DMS153 treated with DMSO at 0.1 percent for 48 hours (cell line): ENCODE measurements around the gene NR3C2.
"Not testable (repeated sequence)": the region's sequence is repeated elsewhere in the genome, so short reads cannot be mapped to it uniquely, and the experiment has no call there.

Source experiments
- DNase-seq: peaks from one replicate; lab custom pipeline; 2025; ENCODE audit not compliant: unreplicated experiment; lab: John Stamatoyannopoulos, UW

The NR3C2 gene

DNA sequence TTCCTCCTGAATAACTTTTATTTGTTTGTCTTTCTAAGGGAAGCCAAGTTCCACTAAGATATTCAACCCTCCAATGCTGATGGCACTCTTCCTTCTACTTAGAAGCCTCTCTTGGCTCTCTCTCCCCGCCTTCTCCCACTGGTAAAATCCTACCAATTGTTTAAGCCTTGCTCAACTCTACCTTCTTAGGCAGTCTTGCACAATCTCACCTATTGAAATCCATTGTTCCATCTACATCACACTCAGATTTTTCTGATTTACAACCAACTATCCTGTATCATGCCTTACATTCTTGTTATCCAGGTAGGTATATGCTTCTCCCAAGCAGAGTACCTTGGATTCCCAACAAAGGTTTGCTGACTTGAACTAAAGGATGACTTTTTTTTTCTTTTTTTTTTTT is 69.1 kb downstream of the NR3C2 start:
- no peak for DNase-seq

- DNase-seq, result no peak
Measured at GRCh38 chr4:148369919-148370318, 72.3 kb downstream of the NR3C2 start.

- no peak for DNase-seq
Measured at GRCh38 chr4:148367756-148368155, 74.5 kb downstream of the NR3C2 start.

GRCh38 chr4:148366251-148366650 is 76.0 kb downstream of the NR3C2 start:
- no peak for DNase-seq

DNA sequence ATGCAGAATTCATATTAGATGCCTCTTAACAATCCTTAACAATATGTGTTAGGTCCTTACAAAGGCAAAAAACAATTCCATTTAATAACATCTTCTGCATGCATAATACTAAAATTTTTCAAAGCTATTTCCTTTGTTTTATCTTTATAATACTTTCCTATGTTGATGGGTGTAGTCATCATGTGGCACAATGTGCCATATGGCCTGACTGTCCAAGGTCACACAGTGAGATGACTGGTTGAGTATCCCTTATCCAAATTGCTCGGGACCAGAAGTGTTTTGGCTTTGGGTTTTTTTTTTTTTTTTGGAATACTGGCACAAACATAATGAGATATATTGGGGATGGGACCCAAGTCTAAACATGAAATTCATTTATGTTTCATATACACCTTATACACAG is 77.7 kb downstream of the NR3C2 start:
- no peak for DNase-seq

DNA sequence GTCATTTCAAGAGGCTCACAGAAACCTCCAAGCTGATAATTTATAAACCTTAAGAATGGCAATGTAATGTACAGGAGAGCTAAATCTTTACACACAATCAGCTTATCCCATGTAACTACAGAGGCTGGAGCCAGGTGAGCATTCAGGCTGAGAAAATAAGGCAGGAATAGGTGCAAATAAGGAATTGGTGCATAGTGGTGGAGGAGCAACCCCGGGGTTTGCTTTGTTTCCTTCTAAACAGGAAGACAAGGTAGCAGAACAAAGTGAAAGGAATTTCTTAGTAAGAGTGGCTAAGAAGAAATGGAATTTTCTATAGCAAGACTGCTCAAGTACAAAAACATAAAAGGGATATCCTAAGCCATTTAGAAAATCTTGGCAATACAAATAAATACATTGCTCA is 82.4 kb downstream of the NR3C2 start:
- no peak for DNase-seq

GRCh38 chr4:148355442-148356123 is 86.6 kb downstream of the NR3C2 start:
- DNase-seq, result no peak

DNA sequence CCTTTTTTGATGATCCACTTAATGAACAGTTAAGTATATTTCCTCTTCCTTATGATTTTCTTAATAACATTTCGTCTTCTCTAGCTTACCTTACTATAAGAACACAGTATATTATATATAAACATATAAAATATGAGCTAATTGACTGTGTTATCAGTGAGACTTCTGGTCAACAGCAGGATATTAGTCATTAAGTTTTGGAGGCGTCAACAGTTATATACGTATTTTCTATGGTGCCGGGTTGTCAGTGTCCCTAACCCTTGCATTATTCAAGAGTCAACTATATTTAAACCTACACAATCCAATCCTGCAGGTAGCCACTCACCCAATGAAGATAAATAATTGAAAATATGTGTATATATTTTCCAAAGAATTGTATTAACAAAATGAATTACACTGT is 88.0 kb downstream of the NR3C2 start:
- DNase-seq, result no peak

- DNase-seq, result no peak
Measured at GRCh38 chr4:148353571-148353970, 88.6 kb downstream of the NR3C2 start.

GRCh38 chr4:148349153-148349552 is 93.1 kb downstream of the NR3C2 start:
- no peak for DNase-seq

DNA sequence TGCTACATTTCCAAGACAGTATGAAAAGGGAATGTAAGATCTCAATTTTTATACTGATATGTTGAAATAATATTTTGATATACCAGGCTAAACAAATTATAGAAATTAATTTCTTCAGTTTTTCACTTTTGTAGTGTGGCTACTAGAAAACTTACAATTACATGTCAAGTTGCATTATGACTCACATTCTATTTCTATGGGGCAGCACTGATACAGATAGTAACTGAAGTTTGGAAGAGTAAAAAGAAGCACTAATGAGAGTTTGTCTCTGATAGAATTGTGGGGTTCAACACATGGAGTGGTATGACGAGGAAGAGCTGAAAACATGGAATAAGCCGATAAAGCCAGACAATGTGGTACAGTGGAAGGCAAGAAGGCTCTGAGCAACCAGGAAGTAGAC is 95.6 kb downstream of the NR3C2 start:
- DNase-seq, result no peak

GRCh38 chr4:148345509-148345908 is 96.7 kb downstream of the NR3C2 start:
- no peak for DNase-seq

GRCh38 chr4:148344941-148345340 is 97.3 kb downstream of the NR3C2 start:
- no peak for DNase-seq

DNA sequence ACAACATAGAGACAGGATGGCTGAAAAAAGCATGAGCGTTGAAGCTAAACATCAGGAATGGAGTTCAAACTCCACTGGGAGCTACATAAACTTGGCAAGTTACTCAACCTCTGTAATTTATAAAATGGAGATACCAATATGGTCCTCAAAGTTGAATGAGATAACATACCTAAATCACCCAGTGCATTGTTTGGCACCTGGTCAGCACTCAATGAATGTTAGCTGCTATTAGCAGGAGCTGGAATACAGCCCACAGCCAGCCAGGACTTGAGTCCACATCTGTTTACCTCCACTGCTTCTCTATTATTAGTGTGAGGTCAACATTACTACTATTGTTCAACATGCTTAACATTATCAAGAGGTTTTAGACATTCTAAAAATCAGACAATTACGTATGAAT is 97.9 kb downstream of the NR3C2 start:
- no peak for DNase-seq

DNA sequence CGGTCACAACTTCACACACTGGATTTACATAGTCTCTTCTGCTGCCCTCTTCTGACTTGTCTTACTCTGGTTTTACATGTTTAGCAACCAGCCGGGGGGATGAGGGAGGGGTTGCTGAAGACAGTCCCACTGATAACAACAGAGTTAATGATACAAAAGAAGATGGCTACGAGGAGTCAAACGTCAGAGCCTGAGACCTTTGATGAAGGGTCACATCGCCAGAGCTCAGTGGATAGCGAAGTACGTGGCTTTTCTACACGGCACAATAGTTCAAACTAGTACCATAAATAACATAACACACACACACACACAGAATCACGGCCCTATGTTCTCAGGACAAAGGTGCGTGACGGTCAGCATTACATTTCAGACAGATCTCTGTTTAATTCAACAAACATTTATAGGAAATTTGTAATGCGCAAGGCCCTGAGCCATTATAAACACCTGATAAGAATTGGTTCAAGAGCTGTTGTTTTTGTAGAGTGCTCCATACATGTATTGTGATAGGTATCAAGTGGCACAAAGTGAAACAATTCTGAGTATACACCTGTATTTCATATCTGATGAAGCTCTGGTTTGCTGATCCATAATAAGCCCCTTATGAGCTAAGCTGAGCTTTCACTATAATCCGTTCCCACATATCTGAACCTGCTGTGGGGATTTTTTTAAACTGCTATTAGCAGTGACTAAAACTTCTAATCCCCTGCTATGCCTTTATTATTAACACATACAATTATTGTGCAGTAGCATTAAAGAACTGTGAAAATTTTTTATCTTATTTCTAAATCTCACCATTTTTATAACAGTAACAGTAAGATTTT is 100.0 kb downstream of the NR3C2 start:
- DNase-seq, result no peak

- DNase-seq, result no peak
Measured at GRCh38 chr4:148335133-148335532, 107.1 kb downstream of the NR3C2 start.

GRCh38 chr4:148333265-148333664 is 108.9 kb downstream of the NR3C2 start:
- DNase-seq, result no peak

- no peak for DNase-seq
Measured at GRCh38 chr4:148332486-148332885, 109.7 kb downstream of the NR3C2 start.

DNA sequence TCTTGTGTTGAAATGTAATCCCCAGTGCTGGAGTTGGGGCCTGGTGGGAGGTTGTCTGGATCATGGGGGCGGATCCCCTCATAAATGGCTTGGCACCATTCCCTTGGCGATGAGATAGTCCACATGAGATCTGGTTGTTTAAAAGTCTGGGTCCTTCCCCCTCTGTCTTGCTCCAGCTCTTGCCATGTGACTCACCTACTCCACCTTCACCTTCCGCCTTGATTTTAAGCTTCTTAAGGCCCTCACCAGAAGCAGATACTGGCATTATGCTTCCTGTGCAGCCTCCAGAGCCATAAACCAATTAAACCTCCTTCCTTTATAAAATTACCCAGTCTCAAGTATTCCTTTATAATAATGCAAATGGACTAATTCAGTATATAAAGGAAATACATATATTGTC is 111.5 kb downstream of the NR3C2 start:
- no peak for DNase-seq

GRCh38 chr4:148330161-148330560 is 112.1 kb downstream of the NR3C2 start:
- no peak for DNase-seq

GRCh38 chr4:148329751-148330150 is 112.5 kb downstream of the NR3C2 start:
- DNase-seq, result no peak

DNA sequence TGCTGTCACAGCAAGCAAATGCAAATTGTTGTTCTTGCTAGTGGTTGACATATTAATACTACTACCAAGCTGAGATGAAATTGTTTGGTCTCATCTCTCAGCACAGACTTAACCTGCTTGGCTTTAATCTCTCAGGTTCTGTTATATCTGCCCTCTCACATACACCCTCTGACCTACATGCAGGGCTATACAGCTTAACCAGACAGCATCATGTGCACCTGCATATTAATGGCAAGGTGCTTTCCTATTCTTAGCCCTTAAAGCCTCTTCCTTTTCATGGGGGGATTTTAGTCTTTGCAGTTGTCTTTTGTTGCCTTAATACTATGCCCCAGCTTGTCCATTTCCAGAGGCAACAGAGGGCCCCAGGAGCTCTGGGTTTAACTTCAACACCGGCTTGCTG is 114.5 kb downstream of the NR3C2 start:
- DNase-seq, result no peak

DNA sequence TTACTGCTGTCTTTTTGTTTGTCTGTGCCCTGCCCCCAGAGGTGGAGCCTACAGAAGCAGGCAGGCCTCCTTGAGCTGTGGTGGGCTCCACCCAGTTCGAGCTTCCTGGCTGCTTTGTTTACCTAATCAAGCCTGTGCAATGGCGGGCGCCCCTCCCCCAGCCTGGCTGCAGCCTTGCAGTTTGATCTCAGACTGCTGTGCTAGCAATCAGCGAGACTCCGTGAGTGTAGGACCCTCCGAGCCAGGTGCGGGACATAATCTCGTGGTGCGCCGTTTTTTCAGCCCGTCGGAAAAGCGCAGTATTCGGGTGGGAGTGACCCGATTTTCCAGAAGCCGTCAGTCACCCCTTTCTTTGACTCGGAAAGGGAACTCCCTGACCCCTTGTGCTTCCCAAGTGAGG is 118.9 kb downstream of the NR3C2 start:
- not testable (repeated sequence) for DNase-seq
